K562 (cell line): ENCODE data around the gene AP2S1. TPM values are rescaled to one million over a fixed set of nuclear protein-coding genes. Genes with fewer than 3 reads are reported as not detected.

Experiments
- ATAC-seq: fragments of 200-7000 bp; cut with Tn5 transposase; 3 replicates; pipeline ENCODE4 v1.9.1; 2020; ENCODE audit warnings: moderate library complexity
- BruUV-seq: library from RNA; stranded (reverse); fragments of 400-500 nt; replicated peaks from 2 replicates; lab custom pipeline; 2021; lab: Mats Ljungman, UMichigan
- CTCF ChIA-PET: fragments of 300-600 bp; formaldehyde crosslinking; extraction: SDS; loops from one replicate; lab custom pipeline; 2021; ENCODE audit warnings: low intra/inter-chr PET ratio; lab: Yijun Ruan, JAX
- POLR2A ChIA-PET: fragments of 300-600, 350-650 bp; sonication (Branson Sonifier 250); formaldehyde crosslinking; extraction: SDS; loops from one replicate; lab custom pipeline; 2021; ENCODE audit warnings: antibody characterized with exemption, inconsistent platforms; lab: Yijun Ruan, JAX
- DNase-seq, 4 experiments: peaks; one replicate each; pipeline versions ENCODE4 v3.0.0 to v3.0.0-alpha.2; 2011 to 2018; ENCODE audit warnings: low spot score in 3 of 4, mixed read lengths in 3 of 4; ENCODE audit errors: extremely low read depth in 1 of 4
- FAIRE-seq: peaks from 2 replicates; lab custom pipeline; 2011; peaks lifted over from hg19 to GRCh38; lab: Jason Lieb, UNC
- H2AFZ ChIP-seq: 2 replicates; pipeline ENCODE4 v1.6.0; 2011; ENCODE audit warnings: low read depth, low read length, control low read depth, inconsistent platforms
- H3K27ac ChIP-seq: fragments of 200-600 bp; 3 replicates; pipeline ENCODE4 v1.8.0; 2011; ENCODE audit warnings: low read depth, mild to moderate bottlenecking, control low read depth, inconsistent platforms, low read length, moderate library complexity, mixed read lengths; ENCODE audit errors: extremely low read depth
- H3K27me3 ChIP-seq, 2 experiments: fragments of 300-600 bp in 1 of 2; 2 replicates in 1 of 2; 3 replicates in 1 of 2; pipeline versions ENCODE4 v1.6.0 to v1.8.0; 2011; ENCODE audit warnings: inconsistent platforms in 2 of 2, low read length in 2 of 2, mild to moderate bottlenecking in 1 of 2, mixed read lengths in 1 of 2, moderate library complexity in 1 of 2; ENCODE audit not compliant: control insufficient read depth in 2 of 2, insufficient read depth in 2 of 2
- H3K36me3 ChIP-seq: fragments of 300-600 bp; 3 replicates; pipeline ENCODE4 v1.8.0; 2011; ENCODE audit warnings: mild to moderate bottlenecking, low read length, inconsistent platforms; ENCODE audit not compliant: control insufficient read depth, insufficient read depth
- H3K4me1 ChIP-seq, 2 experiments: fragments of 200-600 bp in 1 of 2; replicated peaks in 1 of 2; 2 replicates in 1 of 2; 3 replicates in 1 of 2; pipeline versions ENCODE4 v1.5.1 to v1.8.0; 2011; ENCODE audit warnings: inconsistent platforms in 2 of 2, low read length in 2 of 2, mild to moderate bottlenecking in 1 of 2, mixed read lengths in 1 of 2, moderate library complexity in 1 of 2; ENCODE audit not compliant: control insufficient read depth in 2 of 2, insufficient read depth in 2 of 2
- H3K4me2 ChIP-seq: 2 replicates; pipeline ENCODE4 v1.6.1; 2011; ENCODE audit warnings: low read length, control low read depth, inconsistent platforms, mixed read lengths; ENCODE audit not compliant: insufficient read depth
- H3K4me3 ChIP-seq: fragments of 200-600 bp; sonication (generic), shearing (Covaris generic); 2 replicates; pipeline ENCODE4 v1.5.1; 2016; ENCODE audit warnings: control low read depth, inconsistent platforms
- H3K79me2 ChIP-seq: fragments of 200-600 bp; 3 replicates; pipeline ENCODE4 v1.8.0; 2011; ENCODE audit warnings: low read length, inconsistent platforms; ENCODE audit not compliant: control insufficient read depth, insufficient read depth
- H3K9ac ChIP-seq, 2 experiments: 2 replicates each; pipeline versions ENCODE4 v1.6.0 to v1.6.1; 2011; ENCODE audit warnings: low read depth in 2 of 2, low read length in 2 of 2, control low read depth in 1 of 2, inconsistent platforms in 1 of 2, mild to moderate bottlenecking in 1 of 2, mixed read lengths in 1 of 2; ENCODE audit not compliant: insufficient read depth in 1 of 2
- H3K9me1 ChIP-seq: one replicate; pipeline ENCODE4 v1.6.0; 2011; ENCODE audit warnings: inconsistent platforms, mild to moderate bottlenecking, low read length, moderate library complexity; ENCODE audit not compliant: control insufficient read depth, insufficient read depth
- H3K9me3 ChIP-seq: replicated peaks from 2 replicates; pipeline ENCODE4 v1.5.1; 2011; ENCODE audit warnings: low read depth, low read length, inconsistent platforms; ENCODE audit not compliant: control insufficient read depth, insufficient read depth
- H4K20me1 ChIP-seq: replicated peaks from 2 replicates; pipeline ENCODE4 v1.6.1; 2011; ENCODE audit warnings: low read length, inconsistent platforms, mixed read lengths; ENCODE audit not compliant: control insufficient read depth, insufficient read depth
- BHLHE40 ChIP-seq: IDR thresholded peaks from 2 replicates; pipeline ENCODE4 v1.6.1; 2011; ENCODE audit warnings: low read length, improper control_type of control experiment
- ERF ChIP-seq: fragments of 450-650 bp; formaldehyde crosslinking; IDR thresholded peaks from 2 replicates; pipeline ENCODE4 v1.4.0; 2020; ENCODE audit warnings: mild to moderate bottlenecking, mixed read lengths
- HSF4 ChIP-seq: fragments of 250-450 bp; sonication (Bioruptor Pico); IDR thresholded peaks from 2 replicates; pipeline ENCODE4 v2.1.2; 2022; ENCODE audit warnings: mild to moderate bottlenecking, moderate library complexity, borderline replicate concordance
- MYC ChIP-seq, 2 experiments: fragments of 250-450 bp in 1 of 2; sonication (Bioruptor Pico) in 1 of 2; IDR thresholded peaks; 2 replicates each; pipeline versions ENCODE4 v1.5.1 to v1.6.1; 2012 to 2021; ENCODE audit warnings: low read depth in 2 of 2, borderline replicate concordance in 1 of 2, improper control_type of control experiment in 1 of 2, low read length in 1 of 2, mild to moderate bottlenecking in 1 of 2, moderate library complexity in 1 of 2
- NRF1 ChIP-seq, 2 experiments: fragments of 450-650 bp; IDR thresholded peaks in 1 of 2; conservative IDR thresholded peaks in 1 of 2; 2 replicates each; pipeline ENCODE4 v1.6.1; 2014; ENCODE audit warnings: mild to moderate bottlenecking in 2 of 2
- POLR3A ChIP-seq: IDR thresholded peaks from 2 replicates; pipeline ENCODE4 v1.6.1; 2011; ENCODE audit warnings: borderline replicate concordance, mild to moderate bottlenecking, moderate library complexity; ENCODE audit not compliant: insufficient read length, insufficient read depth; ENCODE audit errors: extremely low read depth
- RBM22 ChIP-seq: fragments of 200-400 bp; formaldehyde crosslinking; IDR thresholded peaks from 2 replicates; pipeline ENCODE4 v1.6.1; 2018; ENCODE audit warnings: low read length, low read depth; ENCODE audit not compliant: poor library complexity, severe bottlenecking
- TCFL5 ChIP-seq: fragments of 250-450 bp; sonication (Bioruptor Pico); conservative IDR thresholded peaks from 2 replicates; pipeline ENCODE4 v1.6.1; 2021; ENCODE audit warnings: mild to moderate bottlenecking, moderate library complexity, matching md5 sums
- ZFP1 ChIP-seq: fragments of 450-650 bp; formaldehyde crosslinking; IDR thresholded peaks from 2 replicates; pipeline ENCODE4 v1.4.0; 2020; ENCODE audit warnings: mild to moderate bottlenecking, mixed read lengths
- ZKSCAN8 ChIP-seq: fragments of 200-800 bp; sonication (Bioruptor generic); IDR thresholded peaks from 2 replicates; pipeline ENCODE4 v1.6.1; 2016; ENCODE audit warnings: missing genetic modification characterization, missing compliant biosample characterization
- ZNF785 ChIP-seq: fragments of 250-450 bp; sonication (Bioruptor Pico); IDR thresholded peaks from 2 replicates; pipeline ENCODE4 v1.4.0; 2020; ENCODE audit warnings: mild to moderate bottlenecking
- WGBS: fragments of 100-300 bp; shearing (Covaris generic); methylation state at CpG from one replicate; pipeline ENCODE4 v1.1.6; 2016; ENCODE audit warnings: low coverage, mixed read lengths; ENCODE audit not compliant: insufficient coverage; ENCODE audit errors: missing lambda C conversion rate; 5-methylcytosine and 5-hydroxymethylcytosine counted together
- in situ Hi-C: fragments of 300-500 bp; cut with MboI; formaldehyde crosslinking; loops from 4 replicates; pipeline ENCODE4 v1.15.0; 2018; ENCODE audit warnings: inconsistent platforms, mixed read lengths
- intact Hi-C: fragments of 100-400 bp; cut with micrococcal nuclease; formaldehyde crosslinking; loops from 2 replicates; pipeline ENCODE4 v1.14.2; 2022
- polyA plus RNA-seq, 8 experiments: library from polyadenylated mRNA; depleted of rRNA in 4 of 8; stranded (reverse) in 5 of 8; unstranded in 3 of 8; fragments of >200 nt; fragmentation: Nextera tagmentation in 2 of 8; fragmentation: Illumina TruSeq in 1 of 8; extraction: Ambion mirVana in 2 of 8; extraction: Trizol in 1 of 8; gene quantifications; 2 replicates each; pipeline versions ENCODE4 v1.2.1 to v1.2.3, GENCODE V29; 2011 to 2014; ENCODE audit warnings: inconsistent platforms in 1 of 8, missing spikeins in 1 of 8
- total RNA-seq, 7 experiments: library from RNA; depleted of rRNA in 6 of 7; stranded (reverse); fragments of >200 nt in 6 of 7; fragmentation: Illumina TruSeq in 2 of 7; extraction: Trizol in 2 of 7; gene quantifications; 2 replicates each; pipeline versions ENCODE4 v1.2.1 to v1.2.3, GENCODE V29; 2011 to 2021; ENCODE audit warnings: low replicate concordance in 1 of 7
- TF ChIP-seq, protein P1 (sequence below): sonication (generic); formaldehyde crosslinking; IDR thresholded peaks from 2 replicates; pipeline ENCODE4 v1.5.0; 2020; ENCODE audit warnings: missing genetic modification reagents
- TF ChIP-seq, protein P2 (sequence below): fragments of 250-450 bp; sonication (Bioruptor Pico); IDR thresholded peaks from 2 replicates; pipeline ENCODE4 v1.5.0; 2022; ENCODE audit warnings: mild to moderate bottlenecking
- TF ChIP-seq, protein P3 (sequence below): fragments of 450-650 bp; IDR thresholded peaks from 2 replicates; pipeline ENCODE4 v1.6.1; 2017; ENCODE audit warnings: mild to moderate bottlenecking, moderate library complexity
- TF ChIP-seq, protein P4 (sequence below): fragments of 250-450 bp; sonication (Bioruptor Pico); IDR thresholded peaks from 2 replicates; pipeline ENCODE4 v1.5.0; 2021

Gene AP2S1
- total and polyA plus RNA-seq, 9 of the 15 experiments (the other 6 are each of a cell fraction or from before 2014, with no cell fraction given), result 32.4 to 294 (median 136) TPM

GRCh38 chr19:46881092-46881491, 30.4 kb upstream of the AP2S1 start (continued):
- TF ChIP-seq, protein P1, sequence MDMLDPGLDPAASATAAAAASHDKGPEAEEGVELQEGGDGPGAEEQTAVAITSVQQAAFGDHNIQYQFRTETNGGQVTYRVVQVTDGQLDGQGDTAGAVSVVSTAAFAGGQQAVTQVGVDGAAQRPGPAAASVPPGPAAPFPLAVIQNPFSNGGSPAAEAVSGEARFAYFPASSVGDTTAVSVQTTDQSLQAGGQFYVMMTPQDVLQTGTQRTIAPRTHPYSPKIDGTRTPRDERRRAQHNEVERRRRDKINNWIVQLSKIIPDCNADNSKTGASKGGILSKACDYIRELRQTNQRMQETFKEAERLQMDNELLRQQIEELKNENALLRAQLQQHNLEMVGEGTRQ (CRISPR knock-in tag), result no peak
- TF ChIP-seq ERF (CRISPR knock-in tag) (no peak), BHLHE40 (no peak), MYC (IDR thresholded peaks at IDR 0.05; ENCODE audit: low read depth, low read length) (no peak), MYC (CRISPR knock-in tag; IDR thresholded peaks at IDR 0.05; ENCODE audit: borderline replicate concordance, low read depth) (no peak)
- TF ChIP-seq, protein P2, sequence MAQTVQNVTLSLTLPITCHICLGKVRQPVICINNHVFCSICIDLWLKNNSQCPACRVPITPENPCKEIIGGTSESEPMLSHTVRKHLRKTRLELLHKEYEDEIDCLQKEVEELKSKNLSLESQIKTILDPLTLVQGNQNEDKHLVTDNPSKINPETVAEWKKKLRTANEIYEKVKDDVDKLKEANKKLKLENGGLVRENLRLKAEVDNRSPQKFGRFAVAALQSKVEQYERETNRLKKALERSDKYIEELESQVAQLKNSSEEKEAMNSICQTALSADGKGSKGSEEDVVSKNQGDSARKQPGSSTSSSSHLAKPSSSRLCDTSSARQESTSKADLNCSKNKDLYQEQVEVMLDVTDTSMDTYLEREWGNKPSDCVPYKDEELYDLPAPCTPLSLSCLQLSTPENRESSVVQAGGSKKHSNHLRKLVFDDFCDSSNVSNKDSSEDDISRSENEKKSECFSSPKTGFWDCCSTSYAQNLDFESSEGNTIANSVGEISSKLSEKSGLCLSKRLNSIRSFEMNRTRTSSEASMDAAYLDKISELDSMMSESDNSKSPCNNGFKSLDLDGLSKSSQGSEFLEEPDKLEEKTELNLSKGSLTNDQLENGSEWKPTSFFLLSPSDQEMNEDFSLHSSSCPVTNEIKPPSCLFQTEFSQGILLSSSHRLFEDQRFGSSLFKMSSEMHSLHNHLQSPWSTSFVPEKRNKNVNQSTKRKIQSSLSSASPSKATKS (CRISPR knock-in tag), result no peak

DNA sequence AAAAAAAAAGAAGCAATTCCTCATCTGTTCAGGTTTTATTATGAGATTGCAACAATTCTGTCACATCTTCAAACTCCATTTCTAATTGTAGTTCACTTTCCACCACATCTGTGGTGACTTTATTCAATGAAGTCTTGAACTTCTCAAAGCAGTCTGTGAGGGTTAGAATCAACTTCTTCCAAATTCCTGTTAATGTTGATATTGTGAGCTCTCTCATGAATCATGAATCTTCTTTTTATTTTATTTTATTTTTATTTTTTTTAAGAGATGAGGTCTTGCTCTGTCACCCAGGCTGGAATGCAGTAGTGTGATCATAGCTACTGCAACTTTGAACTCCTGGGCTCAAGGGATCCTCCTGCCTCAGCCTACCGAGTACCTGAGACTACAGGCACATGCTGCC, 29.8 kb upstream of the AP2S1 start:
- Histone ChIP-seq H3K9ac (no peak overlapping the region), H3K27me3 (no peaks in the 10 kb centered on the region), H3K36me3 (peaks cover 6% of the 10 kb centered on the region; the same call in 2 of the 3 replicates), H3K9me3 (no peaks in the 10 kb centered on the region), H3K79me2 (peaks cover 25% of the 10 kb centered on the region), H3K9me1 (no peaks in the 10 kb centered on the region), H4K20me1 (no peaks in the 10 kb centered on the region), H3K27ac (no peak overlapping the region), H3K4me2 (no peak overlapping the region), H2AFZ (no peak overlapping the region), H3K4me3 (no peak overlapping the region), H3K4me1 (no peaks in the 10 kb centered on the region; a peak in 1 of 5 replicates)
- intact Hi-C loops, result no loop called here
- BruUV-seq, result no TSS peak
- DNase-seq, result no peak
- 69% methylated on average over 1 of the region's 1 CpG for WGBS
- ChIA-PET POLR2A (interaction anchor here (1.5 to 2.1 kb wide), 3 partner anchors 10 to 18 kb away, joined by 6 to 11 read pairs (median 7); no protein-coding TSS in a partner anchor), CTCF (no interaction called here)
- ATAC-seq, result no peak
- in situ Hi-C loops, result no loop called here
- no peak for FAIRE-seq
- TF ChIP-seq ZNF785 (no peak), RBM22 (no peak), TCFL5 (CRISPR knock-in tag) (no peak), POLR3A (no peak), NRF1 (conservative IDR thresholded peaks at IDR 0.05 in 1 of 2, IDR thresholded peaks at IDR 0.05 in 1 of 2) (no peak), ZFP1 (CRISPR knock-in tag) (no peak), HSF4 (CRISPR knock-in tag) (no peak), ZKSCAN8 (CRISPR knock-in tag) (no peak)
- TF ChIP-seq, protein P3, sequence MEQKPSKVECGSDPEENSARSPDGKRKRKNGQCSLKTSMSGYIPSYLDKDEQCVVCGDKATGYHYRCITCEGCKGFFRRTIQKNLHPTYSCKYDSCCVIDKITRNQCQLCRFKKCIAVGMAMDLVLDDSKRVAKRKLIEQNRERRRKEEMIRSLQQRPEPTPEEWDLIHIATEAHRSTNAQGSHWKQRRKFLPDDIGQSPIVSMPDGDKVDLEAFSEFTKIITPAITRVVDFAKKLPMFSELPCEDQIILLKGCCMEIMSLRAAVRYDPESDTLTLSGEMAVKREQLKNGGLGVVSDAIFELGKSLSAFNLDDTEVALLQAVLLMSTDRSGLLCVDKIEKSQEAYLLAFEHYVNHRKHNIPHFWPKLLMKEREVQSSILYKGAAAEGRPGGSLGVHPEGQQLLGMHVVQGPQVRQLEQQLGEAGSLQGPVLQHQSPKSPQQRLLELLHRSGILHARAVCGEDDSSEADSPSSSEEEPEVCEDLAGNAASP, result no peak
- TF ChIP-seq, protein P4, sequence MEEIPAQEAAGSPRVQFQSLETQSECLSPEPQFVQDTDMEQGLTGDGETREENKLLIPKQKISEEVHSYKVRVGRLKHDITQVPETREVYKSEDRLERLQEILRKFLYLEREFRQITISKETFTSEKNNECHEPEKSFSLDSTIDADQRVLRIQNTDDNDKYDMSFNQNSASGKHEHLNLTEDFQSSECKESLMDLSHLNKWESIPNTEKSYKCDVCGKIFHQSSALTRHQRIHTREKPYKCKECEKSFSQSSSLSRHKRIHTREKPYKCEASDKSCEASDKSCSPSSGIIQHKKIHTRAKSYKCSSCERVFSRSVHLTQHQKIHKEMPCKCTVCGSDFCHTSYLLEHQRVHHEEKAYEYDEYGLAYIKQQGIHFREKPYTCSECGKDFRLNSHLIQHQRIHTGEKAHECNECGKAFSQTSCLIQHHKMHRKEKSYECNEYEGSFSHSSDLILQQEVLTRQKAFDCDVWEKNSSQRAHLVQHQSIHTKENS, result no peak
